Cerebellar cortex (tissue), 1 donor: ENCODE results near the gene PPP2R3B.
A peak's percentile ranks its signal among the peaks of the same experiment; 100 is the strongest.
"Not testable (repeated sequence)": the region's sequence is repeated elsewhere in the genome, so short reads cannot be mapped to it uniquely, and the experiment has no call there.

Source experiments
- DNase-seq: peaks from one replicate; pipeline ENCODE4 v3.0.0-alpha.2; 2015; ENCODE audit warnings: low spot score

Gene PPP2R3B

DNA sequence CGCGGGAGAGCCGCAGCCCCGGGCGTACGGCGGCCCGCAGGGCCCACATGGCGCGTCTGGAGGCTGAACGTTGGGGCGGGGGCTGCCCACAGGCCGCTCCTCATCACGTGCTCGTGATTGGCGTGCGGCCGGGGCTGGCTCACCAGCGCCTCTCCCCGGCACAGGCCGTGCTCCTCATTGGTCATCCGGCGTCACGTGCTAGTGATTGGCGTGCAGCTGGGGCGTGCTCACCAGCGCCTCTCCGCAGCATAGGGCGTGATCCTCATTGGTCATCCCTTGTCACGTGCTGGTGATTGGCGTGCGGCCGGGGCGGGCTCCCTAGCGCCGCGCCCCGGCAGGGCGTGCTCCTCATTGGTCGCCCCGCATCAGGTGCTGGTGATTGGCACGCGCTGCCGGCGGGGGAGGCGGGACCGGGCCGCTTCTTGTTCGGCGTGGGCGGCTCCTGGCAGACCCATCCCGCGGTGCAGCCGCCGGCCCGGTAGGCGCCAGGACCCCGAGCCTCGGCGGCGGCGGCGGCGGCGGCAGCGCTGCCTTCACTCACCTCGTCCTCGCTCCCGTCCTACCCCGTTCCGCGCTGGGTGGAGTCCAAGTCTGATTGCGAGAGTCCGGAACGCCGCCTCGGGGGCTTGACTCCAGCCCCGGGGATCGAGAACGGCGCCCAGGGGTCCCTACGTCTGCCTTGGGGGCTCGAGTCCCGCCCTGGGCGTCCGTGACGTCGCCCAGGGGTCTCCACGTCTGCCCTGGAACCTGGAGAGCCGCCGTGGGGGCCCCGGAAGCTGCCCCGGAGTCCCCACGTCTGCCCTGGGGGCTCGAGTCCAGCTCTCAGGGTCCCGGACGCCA lies 67.7 kb downstream of the PPP2R3B start, which contains the start of gene GTPBP6:
Gene GTPBP6 (minus strand): TSS at position 58 of the 840 bp plus-strand sequence. CDS start 9 bp downstream, at position 49.
- DNase-seq = peak; percentile 99

DNA sequence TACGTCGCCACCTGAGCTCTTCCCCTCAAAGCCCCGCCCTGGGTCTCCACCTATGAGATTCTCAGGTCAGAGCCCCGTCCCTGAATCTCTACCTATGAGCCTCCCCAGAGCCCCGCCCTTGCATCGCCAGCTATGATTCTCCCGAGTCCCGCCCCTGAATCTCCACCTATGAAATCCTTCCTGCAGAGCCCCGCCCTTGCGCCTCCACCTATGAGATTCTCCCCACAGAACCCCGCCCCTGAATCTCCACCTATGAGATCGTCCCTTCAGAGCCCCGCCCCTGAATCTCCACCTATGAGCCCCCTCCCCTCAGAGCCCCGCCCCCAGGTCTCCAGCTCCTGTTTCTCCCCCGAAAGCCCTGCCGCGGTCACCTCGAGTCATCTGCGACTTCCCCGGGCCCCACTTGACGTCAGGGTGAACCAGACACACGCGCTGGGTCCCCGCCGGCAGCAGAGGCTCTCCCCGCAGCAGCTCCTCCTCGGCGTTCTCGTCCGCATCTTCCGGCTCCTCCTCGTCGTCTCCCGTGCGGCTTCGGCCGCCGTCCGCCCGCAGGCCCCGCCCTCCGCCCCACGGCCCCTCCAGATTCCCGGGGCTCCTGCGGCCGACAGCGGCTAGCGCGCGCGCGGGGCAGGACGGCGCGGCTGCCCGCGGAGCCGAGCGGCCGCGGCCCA lies 68.5 kb downstream of the PPP2R3B start:
- peak; percentile 100 for DNase-seq

DNA sequence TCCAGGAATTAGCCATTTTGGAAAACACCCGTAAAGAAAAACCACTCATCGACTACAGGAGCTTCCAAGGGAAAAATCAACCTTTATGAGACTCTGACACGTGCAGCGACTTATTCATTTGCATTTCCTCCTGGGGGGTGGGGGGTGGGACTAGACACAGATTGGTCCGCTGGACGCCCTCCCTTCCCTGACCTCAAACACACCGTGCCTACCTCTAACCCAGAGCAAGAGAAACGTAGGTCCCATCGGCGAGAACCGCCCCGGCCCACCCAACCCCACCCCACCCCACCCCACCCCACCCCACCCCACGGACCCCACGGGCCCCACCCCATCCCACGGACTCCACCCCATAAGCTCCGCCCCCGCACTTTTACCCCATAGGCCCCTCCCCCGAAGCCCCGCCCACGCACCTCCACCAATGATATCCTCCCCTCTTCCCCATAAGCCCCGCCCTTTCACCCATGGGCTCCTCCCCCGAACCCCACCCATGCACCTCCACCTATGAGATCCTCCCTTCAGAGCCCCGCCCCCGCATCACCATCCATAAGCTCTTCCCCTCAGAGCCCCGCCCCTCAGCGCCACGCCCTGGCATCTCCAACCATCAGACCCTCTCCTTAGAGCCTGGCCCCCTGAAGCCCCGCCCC lies 69.2 kb downstream of the PPP2R3B start:
- DNase-seq = no peak

DNA sequence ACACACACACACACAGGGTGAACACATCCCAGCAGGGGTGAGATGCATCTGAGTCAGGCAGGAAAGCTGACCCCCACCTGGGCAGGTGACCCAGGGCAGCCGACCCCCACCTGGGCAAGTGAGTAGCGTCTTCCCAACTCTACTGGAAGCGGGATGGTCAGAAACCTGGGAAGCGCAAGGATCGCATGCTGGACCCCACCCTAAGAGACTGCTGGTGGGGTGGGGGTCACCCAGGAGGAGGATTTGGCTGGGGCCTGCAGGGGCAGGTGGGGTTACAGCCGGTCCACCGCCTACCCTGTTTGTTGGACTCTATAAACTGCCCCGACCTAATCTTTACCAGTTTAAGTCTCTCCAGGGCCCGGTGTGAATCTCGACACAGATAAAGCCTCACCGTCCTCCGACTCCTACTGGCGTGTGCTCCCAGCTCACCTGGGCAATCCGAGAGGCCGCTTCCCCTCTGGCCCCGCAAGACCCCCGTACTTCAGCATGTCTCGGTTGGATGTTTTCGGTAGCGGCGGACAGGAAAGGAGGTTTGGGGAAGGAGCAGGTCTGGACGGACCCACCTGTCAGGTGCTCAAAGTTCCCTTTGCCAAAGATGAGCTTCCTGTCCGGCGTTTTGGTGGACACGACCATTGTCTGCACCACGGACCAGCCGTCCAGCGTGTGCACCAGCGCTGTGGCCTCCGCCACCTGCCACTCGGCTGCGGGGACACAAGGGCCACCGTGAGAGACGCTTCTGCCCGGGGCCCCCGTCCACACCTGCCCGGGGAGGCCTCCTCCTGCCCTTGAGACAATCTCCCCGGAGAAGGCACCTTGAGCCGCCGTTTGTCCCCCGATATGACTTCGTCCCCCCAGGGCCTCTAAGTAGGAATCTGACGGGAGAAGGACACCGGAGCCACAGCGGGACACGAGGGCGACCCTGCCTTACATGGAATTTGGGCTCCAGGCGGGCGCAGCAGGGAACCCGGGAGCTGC lies 70.1 kb downstream of the PPP2R3B start:
- no peak for DNase-seq

DNA sequence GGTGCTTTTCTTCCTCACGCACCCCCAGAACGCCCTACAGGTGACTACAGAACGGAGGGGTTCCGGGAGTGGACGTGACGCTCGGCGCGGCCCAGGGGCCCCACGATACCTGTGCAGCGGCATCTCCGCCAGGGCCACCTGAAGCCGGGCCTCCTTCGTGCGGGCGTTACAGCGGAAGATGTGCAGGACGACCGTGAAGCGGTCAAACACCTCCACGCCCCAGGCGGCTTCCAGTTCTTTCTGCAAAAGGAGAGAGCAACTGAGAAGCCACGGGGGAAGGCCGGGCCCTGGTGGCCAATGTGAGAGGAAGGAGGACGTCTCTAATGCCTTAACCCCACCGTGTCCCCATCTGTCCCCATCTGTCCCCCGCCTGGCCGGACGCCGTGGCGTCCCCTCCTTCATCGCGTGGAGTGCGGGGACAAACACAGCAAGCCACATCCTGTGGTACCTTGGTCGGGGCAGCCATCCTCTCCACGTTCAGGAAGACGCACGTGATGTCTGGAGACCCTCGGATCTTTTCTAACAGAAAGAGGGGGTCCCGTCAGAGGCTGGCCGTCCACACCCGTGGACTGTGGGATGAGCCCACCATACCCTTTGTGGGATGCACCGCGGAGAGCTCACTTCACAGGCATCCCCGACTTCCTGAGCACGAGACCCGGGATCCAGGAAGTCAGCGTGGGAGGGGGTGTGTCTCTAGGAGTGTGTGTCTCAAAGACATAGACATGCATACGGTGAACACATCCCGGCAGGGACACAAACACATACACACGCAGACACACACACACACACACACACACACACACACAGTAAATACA lies 71.7 kb downstream of the PPP2R3B start:
- DNase-seq = no peak

DNA sequence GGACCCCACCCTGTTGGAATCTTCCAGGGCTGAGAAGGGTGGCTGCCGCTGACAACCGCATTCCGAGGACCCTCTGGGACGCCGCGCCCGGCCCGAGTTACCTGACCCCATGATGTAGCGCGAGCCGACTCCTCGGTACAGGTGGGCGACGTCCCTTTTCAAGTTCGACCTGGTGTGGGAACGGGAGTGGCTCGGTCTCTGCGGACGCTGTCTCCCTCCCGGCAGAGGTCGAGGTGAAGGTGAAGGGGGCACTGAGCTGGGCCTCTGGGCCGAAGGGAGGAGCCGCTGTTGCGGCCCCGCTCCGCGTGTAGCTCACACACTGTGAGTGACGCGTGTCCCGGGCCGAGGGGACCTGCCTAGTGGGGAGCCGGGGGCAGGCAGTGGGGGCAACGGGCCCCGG lies 72.7 kb downstream of the PPP2R3B start:
- no peak for DNase-seq

DNA sequence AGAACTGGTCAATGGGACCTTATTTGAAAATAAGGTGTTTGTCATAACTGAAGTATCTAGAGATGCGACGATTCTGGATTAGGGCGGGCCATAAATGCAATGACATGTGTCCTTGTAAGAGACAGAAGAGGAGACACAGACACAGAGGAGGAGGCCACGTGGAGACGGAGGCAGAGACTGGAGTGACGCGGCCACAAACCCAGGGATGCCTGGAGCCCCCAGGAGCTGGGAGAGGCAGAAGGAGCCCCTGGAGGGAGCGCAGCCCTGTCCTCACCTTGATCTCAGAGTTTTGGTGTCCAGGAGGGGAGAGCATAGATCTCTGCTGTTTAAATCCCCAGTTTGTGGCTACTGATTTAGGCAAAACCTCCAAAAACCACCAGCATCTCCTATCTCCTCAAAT lies 73.2 kb downstream of the PPP2R3B start:
- no peak for DNase-seq

DNA sequence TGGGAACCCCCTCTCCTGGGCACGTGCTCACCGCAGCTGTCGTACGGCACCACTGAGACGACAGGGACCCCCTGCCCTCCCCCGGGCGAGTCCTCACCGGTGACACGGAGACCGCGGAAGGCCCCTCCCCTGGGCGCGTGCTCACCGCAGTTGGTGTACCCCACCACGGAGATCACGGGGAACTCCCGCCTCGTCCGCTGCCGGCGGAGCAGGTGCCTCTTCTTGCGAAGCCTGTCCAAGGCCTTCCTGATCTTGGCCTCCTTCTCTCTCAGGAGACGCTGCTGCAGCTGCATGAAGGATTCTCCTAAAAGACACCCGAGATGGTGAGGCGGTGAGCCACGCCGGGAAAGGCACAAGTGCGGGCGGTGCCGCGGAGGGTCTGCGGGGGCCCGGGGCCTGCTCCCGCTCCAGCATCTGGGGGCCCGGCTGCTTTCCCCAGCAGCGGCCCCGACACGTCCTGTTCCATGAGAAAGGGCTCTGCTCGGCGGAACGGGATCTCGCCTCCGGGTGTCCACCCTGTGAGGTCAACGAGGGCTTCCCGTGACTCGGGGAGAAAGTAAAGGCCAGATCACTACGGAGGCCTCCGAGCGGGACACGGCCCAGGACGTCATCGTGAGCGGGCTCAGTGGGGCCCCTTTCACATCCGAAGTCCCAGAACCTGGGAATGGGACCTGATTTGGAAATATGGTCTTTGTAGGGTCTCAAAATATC lies 73.9 kb downstream of the PPP2R3B start:
- DNase-seq = no peak

DNA sequence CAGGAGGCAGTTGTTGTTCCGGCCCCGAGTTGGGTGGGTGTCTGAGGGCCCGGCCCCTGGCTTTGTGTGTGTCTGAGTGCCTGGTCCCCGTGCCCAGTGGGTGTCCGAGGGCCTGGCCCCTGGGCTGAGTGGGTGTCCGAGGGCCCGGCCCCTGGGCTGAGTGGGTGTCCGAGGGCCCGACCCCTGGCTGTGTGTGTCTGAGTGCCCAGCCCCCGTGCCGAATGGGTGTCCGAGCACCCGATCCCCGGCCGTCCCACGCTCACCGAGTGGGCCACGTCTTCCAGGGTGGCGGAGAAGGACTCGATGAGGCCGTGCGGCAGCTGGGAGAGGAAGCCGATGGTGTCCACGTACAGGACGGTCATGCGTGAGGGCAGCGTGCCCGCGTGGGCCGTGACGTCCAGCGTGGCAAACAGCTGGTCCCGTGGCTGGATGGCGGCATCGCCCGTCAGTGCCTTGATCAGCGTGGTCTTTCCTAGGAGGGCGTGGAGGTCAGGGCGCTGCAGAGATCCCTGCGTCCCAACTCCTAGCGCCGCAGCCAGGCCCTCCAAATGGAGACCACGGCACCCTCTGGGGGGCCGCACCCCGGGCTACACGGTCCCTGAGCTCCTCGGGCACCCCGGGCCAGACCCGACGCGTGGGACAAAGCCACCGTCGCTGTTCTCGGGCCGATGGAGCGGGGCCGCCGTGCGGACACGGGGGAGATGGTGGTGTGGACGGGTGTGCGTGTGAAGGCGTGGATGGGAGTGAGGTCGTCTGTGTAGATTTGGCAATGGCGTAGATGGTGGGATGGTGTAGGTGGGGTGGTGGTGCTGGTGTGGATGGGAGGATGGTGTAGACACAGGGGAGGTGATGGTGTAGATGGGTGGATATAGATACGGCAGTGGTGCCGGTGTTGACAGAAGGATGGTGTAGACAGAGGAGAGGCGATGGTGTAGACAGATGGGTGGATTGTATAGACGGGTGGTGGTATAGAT lies 75.3 kb downstream of the PPP2R3B start:
- no peak for DNase-seq

DNA sequence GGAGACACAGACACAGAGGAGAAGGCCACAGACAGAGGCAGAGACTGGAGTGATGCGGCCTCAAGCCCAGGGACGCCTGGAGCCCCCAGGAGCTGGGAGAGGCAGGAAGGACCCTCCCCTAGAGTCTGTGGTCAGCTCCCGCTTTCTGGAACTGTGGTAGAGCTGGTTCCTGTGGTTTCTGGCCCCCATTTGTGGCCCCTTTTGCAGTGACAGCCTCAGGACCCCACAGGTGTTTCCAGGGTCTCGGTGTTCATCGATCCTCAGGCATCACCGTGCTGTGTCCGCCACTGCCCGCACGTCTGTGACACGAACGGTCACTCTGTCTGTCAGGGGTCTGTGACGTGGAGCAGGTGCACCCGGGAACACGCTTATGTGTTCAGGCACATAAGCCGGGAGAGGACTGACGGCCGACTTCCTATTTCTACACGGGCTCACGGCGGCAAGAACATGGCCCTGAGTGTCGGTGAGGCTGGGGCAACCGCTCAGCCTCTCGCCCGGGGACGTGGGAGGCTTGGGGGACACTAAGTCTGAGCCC lies 76.0 kb downstream of the PPP2R3B start:
- DNase-seq = no peak

DNA sequence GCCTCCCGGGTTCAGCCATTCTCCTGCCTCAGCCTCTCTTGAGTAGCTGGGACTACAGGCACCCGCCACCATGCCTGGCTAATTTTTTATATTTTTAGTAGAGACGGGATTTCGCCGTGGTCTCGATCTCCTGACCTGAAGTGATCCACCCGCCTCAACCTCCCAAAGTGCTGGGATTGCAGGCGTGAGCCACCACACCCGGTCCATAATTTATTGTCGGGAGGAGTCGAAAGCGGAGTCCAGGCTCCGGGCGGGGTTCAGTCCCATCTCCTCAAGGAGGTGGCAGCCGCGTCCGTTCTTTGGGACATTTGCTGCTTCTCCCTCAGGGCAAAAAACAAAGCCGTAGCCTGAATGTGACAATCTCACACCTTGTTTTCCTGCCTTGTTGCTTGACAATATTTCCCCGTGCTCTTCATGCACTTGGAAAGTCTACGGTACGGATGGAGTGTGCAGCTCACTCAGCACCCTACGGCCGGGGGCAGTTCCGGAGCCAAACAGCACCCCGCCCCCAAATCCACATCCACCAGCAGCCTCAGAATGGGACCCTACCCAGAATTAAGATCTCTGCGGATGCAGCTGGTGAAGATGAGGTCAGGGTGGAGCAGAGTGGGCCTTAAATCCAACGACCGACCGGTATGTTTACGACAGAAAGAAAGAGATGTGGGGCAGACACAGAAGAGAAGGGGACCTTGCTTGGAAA lies 77.7 kb downstream of the PPP2R3B start:
- no peak for DNase-seq

DNA sequence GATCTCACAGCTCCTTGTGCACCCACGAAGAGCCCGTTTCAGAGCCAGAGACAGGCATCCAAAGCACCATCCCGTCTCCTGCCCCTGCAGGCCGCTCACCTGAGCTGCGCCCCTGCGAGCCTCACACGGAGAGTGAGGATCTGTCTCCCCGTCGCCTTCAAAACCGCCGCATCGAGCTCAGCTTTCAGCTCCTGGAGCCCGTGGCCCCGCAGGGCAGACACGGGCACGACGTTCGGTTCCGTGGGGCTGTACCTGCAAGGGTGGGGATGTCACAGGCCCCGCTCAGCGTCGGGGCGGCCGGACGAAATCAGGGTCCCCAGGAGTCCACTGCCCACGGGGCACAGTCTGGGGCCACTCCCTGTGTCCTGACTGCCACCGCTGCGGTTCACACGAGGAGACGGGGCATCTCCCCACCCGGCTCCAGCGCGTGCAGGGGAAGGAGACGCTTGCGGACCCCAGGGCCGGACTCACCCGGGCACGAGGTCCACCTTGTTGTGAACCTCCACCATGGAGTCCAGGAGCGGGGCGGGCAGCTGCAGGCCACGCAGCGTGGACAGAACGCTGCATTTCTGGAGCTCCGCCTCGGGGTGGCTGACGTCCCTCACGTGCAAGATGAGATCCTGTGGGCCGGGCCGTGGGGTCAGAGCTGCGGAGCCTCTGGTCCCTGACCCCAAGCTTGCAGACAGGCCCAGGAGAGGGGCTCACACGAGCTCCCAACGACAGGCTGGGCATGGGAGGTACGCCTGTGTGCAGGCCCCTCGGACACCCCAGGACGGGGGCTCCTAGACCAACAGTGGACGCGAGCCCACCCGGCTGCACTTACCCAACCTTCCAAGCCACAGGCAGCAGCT lies 79.2 kb downstream of the PPP2R3B start:
- no peak for DNase-seq

DNA sequence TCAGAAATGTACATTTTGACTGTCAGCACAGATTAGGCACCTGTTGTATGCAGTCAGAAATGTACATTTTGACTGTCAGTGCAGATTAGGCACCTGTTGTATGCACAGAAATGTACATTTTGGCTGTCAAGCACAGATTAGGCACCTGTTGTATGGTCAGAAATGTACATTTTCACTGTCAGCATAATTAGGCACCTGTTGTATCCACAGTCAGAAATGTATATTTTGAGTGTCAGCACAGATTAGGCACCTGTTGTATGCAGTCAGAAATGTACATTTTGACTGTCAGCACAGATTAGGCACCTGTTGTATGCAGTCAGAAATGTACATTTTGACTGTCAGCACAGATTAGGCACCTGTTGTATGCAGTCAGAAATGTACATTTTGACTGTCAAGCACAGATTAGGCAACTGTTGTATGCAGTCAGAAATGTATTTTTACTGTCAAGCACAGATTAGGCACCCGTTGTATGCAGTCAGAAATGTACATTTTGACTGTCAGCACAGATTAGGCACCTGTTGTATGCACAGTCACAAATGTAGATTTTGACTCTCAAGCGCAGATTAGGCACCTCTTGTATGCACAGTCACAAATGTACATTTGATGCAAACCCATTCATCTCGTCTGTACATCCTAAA lies 80.0 kb downstream of the PPP2R3B start:
- DNase-seq = not testable (repeated sequence)

DNA sequence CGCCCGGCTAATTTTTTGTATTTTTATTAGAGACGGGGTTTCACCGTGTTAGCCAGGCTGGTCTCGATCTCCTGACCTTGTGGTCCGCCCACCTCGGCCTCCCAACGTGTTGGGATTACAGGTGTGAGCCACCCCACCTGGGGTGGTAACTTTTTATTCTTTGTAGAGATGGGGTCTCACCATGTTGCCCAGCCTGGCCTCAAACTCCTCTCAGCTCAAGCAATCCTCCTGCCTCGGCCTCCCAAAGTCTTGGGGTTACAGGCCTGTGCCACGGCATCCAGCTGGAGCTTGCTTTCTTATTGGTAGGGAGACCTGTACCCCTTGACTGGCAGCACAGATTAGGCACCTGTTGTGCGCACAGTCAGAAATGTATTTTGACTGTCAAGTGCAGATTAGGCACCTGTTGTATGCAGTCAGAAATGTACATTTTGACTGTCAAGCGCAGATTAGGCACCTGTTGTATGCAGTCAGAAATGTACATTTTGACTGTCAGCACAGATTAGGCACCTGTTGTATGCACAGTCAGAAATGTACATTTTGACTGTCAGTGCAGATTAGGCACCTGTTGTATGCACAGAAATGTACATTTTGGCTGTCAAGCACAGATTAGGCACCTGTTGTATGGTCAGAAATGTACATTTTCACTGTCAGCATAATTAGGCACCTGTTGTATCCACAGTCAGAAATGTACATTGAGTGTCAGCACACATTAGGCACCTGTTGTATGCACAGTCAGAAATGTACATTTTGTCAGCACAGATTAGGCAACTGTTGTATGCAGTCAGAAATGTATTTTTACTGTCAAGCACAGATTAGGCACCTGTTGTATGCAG lies 80.7 kb downstream of the PPP2R3B start:
- not testable (repeated sequence) for DNase-seq

DNA sequence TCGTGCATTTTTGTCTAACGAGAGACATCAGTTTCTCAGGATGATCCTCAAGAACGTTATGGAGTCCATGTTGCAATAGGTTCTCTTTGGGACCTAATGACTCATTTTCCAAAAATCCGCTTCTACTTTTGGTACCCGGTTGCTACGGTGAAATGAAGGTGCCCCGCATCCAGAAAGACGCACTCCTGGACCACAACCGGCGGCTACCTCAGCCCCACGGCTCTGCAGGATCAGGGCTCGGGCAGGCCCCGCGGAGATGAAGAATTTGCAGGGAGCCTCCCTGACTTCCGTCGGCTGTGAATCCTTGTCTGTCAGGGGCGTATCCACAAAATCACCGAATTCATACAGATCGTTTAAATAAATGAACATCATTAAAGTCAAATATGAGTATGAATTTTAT lies 83.7 kb downstream of the PPP2R3B start:
- no peak for DNase-seq

DNA sequence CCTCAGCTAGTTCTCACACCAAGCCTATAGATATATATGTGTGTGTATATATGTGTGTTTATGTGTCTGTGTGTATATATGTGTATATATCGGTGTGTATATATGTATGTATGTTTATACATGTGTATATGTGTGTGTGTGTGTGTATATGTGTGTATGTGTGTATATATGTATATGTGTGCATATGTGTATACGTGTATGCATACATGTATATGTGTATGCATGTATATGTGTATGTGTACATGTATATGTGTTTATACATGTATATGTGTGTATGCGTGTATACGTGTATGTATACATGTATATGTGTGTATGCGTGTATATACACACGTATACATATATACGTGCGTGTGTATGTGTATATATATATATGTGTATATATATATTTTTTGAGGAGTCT lies 86.4 kb downstream of the PPP2R3B start:
- no peak for DNase-seq
